ENCODE results near the gene PDHB.

PDHB gene

GRCh38 chr3:58433400-58434167 lies at the start of gene PDHB:
Gene PDHB (minus strand): TSS chr3:58433832. CDS start chr3:58433809, 23 bp downstream.
- Mint-ChIP-seq H3K27ac (peak within 1 kb of the TSS; percentile 94), H3K4me3 (peak within 1 kb of the TSS; percentile 91), H3K4me1 (peaks cover 29% of the 10 kb centered on the region), H3K36me3 (peaks cover 48% of the 10 kb centered on the region), H3K9me3 (no peaks in the 10 kb centered on the region)
- peak; percentile 96 for ATAC-seq
- DNase-seq (ENCODE audit: low spot score in 2 of 2): peak; percentile 80 to 95

DNA sequence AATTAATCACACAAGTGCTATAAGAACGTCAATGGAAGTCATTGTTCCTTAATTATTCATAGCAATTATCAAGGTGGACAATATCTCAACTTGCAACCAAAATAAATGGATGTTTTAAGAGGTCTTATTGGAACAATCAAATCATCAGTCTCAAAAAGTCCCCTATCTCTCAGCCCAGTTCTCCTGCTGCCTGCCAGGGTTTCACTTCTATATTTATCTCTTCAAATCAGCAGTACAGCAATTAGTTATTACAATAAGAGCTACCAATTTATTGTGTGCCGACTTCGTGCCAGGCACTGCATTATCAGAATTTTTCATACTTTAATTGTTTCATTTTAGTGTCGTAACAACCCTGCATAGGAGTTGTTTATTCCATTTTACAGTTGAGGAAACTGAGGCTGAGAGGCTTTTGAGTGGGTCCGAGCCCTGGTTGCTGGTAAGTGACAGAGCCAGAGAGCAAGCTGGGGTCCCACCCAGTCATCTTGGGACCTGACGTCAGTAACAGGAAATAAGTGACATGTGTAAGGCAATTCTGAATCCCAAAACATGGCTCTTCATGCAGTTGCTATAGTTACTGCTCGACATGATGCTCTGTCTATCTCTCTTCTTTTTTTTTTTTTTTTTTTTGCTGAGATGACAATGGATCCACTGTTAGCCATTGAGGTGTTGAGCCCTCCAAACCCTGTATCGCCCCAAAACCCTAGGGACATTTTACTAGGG lies 49.4 kb upstream of the PDHB start:
- ATAC-seq (peak; percentile 76), DNase-seq (ENCODE audit: low spot score in 2 of 2) (no peak)
- peaks cover 20% of the 10 kb centered on the region for H3K4me1 Mint-ChIP-seq
- no peaks in the 10 kb centered on the region for H3K9me3 Mint-ChIP-seq
- H3K36me3 Mint-ChIP-seq: no peaks in the 10 kb centered on the region
- H3K27ac Mint-ChIP-seq: no peak overlapping the region
- H3K4me3 Mint-ChIP-seq: no peak overlapping the region

- H3K9me3 Mint-ChIP-seq: no peaks in the 10 kb centered on the region
- DNase-seq (ENCODE audit: low spot score in 2 of 2) (no peak), ATAC-seq (no peak)
- no peak overlapping the region for H3K4me3 Mint-ChIP-seq
- H3K27ac Mint-ChIP-seq: no peak overlapping the region
- H3K4me1 Mint-ChIP-seq: peaks cover 6% of the 10 kb centered on the region
- no peaks in the 10 kb centered on the region for H3K36me3 Mint-ChIP-seq
Observed at GRCh38 chr3:58480309-58480708, 46.7 kb upstream of the PDHB start.

GRCh38 chr3:58478781-58479180 lies 45.1 kb upstream of the PDHB start:
- ATAC-seq: no peak
- no peak for DNase-seq (ENCODE audit: low spot score in 2 of 2)
- Mint-ChIP-seq H3K4me1 (peaks cover 22% of the 10 kb centered on the region), H3K36me3 (no peaks in the 10 kb centered on the region), H3K4me3 (no peak overlapping the region), H3K27ac (no peak overlapping the region), H3K9me3 (no peaks in the 10 kb centered on the region)

- Mint-ChIP-seq H3K9me3 (no peaks in the 10 kb centered on the region), H3K27ac (no peak overlapping the region), H3K4me3 (no peak overlapping the region), H3K36me3 (no peaks in the 10 kb centered on the region), H3K4me1 (peaks cover 55% of the 10 kb centered on the region)
- DNase-seq (ENCODE audit: low spot score in 2 of 2) (no peak), ATAC-seq (no peak)
Observed at GRCh38 chr3:58474967-58475578, 41.4 kb upstream of the PDHB start.

DNA sequence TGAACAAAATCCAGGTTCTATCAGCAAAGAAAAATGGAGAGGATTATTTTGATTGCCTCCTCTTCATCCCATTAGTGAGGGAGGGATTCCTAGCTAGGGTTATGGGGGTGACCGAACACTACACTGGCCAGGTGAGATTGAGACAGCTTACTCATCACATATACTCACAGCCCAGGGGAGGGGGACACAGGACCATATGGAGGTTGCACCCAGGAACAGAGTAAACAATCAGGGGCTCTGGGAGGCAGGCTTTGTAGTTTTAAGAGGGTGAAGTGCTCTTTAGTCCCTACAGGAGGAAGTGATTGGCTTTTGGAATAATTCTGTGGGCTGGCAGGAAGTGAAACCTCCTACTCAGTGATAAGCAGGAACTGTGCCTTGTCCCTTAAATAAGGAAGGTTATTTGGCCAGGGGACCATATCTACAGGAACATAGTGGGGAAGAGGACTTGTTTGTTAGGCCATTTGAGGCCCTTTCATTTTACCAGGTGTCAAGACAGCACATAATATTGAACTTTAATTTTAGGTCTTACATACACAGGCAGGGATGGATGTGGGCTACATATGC lies 40.8 kb upstream of the PDHB start:
- H3K36me3 Mint-ChIP-seq: no peaks in the 10 kb centered on the region
- peaks cover 58% of the 10 kb centered on the region for H3K4me1 Mint-ChIP-seq
- ATAC-seq: no peak
- H3K27ac Mint-ChIP-seq: no peak overlapping the region
- no peak overlapping the region for H3K4me3 Mint-ChIP-seq
- no peaks in the 10 kb centered on the region for H3K9me3 Mint-ChIP-seq
- DNase-seq (ENCODE audit: low spot score in 2 of 2): no peak

DNA sequence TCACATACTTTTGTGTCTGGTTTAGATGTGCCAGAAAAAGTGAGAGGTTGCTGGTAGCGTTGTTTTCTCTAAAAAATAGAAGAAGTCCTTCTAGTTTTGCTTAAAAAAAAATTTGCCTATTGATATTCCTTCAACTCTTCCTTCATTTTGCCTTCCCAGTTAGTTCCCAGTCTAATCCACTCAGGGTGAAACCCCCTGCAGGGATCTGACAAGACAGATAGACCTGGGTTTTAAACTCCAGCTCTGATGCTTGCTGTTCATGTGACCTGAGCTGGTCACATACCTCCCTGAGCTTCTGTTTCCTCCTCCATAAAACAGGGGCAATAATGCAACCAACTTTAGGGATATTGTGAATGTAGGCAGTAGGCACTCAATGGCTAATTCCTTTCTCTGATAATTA lies 39.6 kb upstream of the PDHB start:
- Mint-ChIP-seq H3K4me3 (no peak overlapping the region), H3K4me1 (peaks cover 58% of the 10 kb centered on the region), H3K36me3 (no peaks in the 10 kb centered on the region), H3K9me3 (no peaks in the 10 kb centered on the region), H3K27ac (no peak overlapping the region)
- ATAC-seq (no peak), DNase-seq (ENCODE audit: low spot score in 2 of 2) (no peak)

DNA sequence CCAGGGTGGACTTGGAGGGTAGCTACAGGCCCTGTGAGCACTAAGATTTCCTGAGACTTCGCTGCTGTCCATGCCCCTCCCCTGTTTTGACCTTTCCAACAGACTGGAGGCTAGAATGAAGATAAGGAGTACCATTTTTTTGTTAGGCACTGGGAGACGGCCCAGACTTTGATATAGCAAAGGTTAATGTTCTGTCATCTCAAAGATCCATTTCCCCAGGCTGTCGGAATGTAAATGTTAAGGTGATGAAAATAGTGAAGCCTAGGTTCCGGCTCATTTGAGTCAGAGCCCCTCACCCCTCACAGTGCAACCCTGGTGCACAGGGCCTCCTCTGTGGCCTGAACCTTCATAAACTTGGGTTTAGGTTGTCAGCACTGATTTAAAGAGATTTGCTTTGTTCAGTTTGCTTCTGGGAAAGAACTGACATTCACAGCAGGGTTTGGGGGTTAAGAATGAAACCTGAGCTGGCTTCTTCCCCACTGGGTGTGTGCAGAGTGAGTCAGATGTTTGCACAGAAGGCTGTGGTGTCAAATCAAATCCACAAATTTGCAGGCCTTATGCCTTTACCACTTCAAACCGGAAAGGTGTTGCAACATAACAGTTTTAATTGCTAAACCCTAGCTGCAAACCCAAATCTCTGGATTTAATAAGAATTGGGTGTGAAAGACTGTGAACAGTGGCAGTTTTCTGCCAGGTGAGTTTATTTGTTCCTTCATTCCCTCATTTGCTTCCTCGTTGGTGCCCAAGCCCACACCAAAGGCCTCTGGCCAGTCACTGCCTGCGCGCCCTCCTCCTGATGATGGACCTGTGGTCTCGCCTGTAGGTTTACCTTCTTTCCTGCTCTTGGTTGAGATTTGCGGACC lies 37.6 kb upstream of the PDHB start:
- peak; percentile 98 for ATAC-seq
- DNase-seq (ENCODE audit: low spot score in 2 of 2): peak; percentile 35 to 82
- Mint-ChIP-seq H3K4me3 (peak overlapping the region; percentile 30), H3K27ac (no peak overlapping the region), H3K36me3 (no peaks in the 10 kb centered on the region), H3K4me1 (peaks cover 53% of the 10 kb centered on the region), H3K9me3 (no peaks in the 10 kb centered on the region)

DNA sequence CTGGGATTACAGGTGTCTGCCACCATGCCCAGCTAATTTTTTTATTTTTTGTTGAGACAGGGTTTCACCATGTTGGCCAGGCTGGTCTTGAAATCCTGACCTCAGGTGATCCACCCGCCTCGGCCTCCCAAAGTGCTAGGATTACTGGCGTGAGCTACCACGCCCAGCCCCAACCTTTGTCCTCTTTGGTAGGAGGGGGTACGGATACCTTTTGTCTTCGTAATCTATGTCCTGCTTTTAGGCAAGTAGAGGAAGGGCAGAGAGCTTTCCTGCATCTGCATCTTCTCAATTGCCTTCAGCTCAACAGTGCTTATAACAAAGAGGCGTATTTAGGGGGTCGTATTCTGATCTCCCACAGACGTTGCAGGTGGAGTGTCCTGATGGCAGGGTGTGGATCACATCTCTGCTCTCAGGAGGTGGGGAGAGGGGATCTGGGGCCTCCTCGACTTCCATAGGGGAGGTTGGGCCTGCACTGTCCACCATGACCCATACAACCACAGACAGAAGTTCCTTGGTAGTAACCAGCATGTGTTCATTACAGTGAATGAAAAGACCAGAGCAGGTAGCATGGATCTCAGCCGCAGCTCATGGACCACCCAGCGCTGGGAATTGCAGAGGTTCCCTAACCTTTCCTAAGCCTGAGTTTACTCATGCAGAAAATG lies 36.9 kb upstream of the PDHB start:
- no peak overlapping the region for H3K27ac Mint-ChIP-seq
- peaks cover 53% of the 10 kb centered on the region for H3K4me1 Mint-ChIP-seq
- no peaks in the 10 kb centered on the region for H3K36me3 Mint-ChIP-seq

DNA sequence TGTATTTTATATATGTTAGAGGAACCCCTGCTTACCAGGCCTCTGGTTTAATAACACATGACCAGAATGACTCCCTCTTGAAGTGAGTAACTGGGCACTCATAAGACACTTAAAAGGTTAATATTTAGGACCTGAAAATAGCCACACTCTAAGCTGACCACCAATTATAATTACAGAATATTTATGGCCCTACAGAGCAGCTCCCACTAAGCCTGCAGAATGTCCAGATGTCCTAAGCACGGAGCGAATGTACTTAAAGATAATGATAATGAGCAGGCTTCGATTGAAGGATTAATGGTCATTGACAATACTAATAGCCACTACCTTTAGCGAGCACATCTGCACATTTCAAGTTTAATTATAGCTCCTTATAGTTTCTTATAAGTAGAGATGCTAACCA lies 35.5 kb upstream of the PDHB start:
- Mint-ChIP-seq H3K36me3 (no peaks in the 10 kb centered on the region), H3K9me3 (no peaks in the 10 kb centered on the region), H3K4me3 (no peak overlapping the region), H3K4me1 (peaks cover 40% of the 10 kb centered on the region), H3K27ac (no peak overlapping the region)
- ATAC-seq: no peak
- no peak for DNase-seq (ENCODE audit: low spot score in 2 of 2)

More for the DNA sequence above, 36.9 kb upstream of the PDHB start:
- DNase-seq (ENCODE audit: low spot score in 2 of 2) (no peak), ATAC-seq (no peak)
- Mint-ChIP-seq H3K4me3 (peak overlapping the region; percentile 30), H3K9me3 (no peaks in the 10 kb centered on the region)

GRCh38 chr3:58466899-58467563 lies 33.4 kb upstream of the PDHB start:
- Mint-ChIP-seq H3K4me1 (peaks cover 36% of the 10 kb centered on the region), H3K4me3 (no peak overlapping the region), H3K36me3 (peaks cover 5% of the 10 kb centered on the region), H3K9me3 (no peaks in the 10 kb centered on the region), H3K27ac (no peak overlapping the region)
- no peak for ATAC-seq
- DNase-seq (ENCODE audit: low spot score in 2 of 2): no peak

DNA sequence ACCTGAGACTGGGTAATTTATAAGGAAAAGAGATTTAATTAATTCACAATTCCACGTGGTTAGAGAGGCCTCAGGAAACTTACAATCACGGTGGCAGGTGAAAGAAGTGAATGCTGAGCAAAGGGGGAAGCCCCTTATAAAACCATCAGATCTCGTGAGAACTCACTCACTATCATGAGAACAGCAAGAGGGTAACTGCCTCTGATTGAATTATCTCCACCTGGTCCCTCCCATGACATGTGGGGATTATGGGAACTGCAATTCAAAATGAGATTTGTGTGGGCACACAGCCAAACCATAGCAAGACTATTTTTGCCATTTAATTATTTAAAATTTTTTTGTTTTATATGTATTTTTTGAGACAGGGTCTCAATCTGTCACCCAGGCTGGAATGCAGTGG lies 31.2 kb upstream of the PDHB start:
- Mint-ChIP-seq H3K36me3 (peaks cover 5% of the 10 kb centered on the region), H3K4me1 (peaks cover 14% of the 10 kb centered on the region), H3K9me3 (no peaks in the 10 kb centered on the region), H3K4me3 (no peak overlapping the region), H3K27ac (no peak overlapping the region)
- peak; percentile 38 for ATAC-seq
- DNase-seq (ENCODE audit: low spot score in 2 of 2): no peak

GRCh38 chr3:58463942-58464271 lies 30.3 kb upstream of the PDHB start:
- peaks cover 5% of the 10 kb centered on the region for H3K36me3 Mint-ChIP-seq
- H3K4me3 Mint-ChIP-seq: no peak overlapping the region
- peaks cover 14% of the 10 kb centered on the region for H3K4me1 Mint-ChIP-seq
- DNase-seq (ENCODE audit: low spot score in 2 of 2): no peak
- ATAC-seq: no peak
- peak overlapping the region; percentile 53 for H3K27ac Mint-ChIP-seq
- no peaks in the 10 kb centered on the region for H3K9me3 Mint-ChIP-seq

Data from stimulated activated effector memory CD8-positive, alpha-beta T cell treated with anti-CD3 and anti-CD28 coated beads, Interleukin-12 subunit alpha, Interleukin-12 subunit beta, amount 100 ng/mL, for 72 hours (primary cell).